ENCODE results near the gene KCNAB1. TPM values are rescaled to one million over a fixed set of nuclear protein-coding genes. Genes with fewer than 3 reads are reported as not detected.

The KCNAB1 gene
- total and polyA plus RNA-seq, 2 donors (not counting 1 experiment from before 2014, with no cell fraction given) = not detected

GRCh38 chr3:156378871-156379270 is 258.5 kb downstream of the KCNAB1 start:
- WGBS (ENCODE audit: insufficient coverage) = 94% methylated on average over 3 of the region's 3 CpGs
- ChIA-PET POLR2A (interaction anchor here (0.5 kb wide), 1 partner anchor 233 kb away, joined by 4 read pairs; no protein-coding TSS in a partner anchor), CTCF (no interaction called here)
- Histone ChIP-seq H3K79me2 (ENCODE audit: control insufficient read depth, insufficient read depth, low read length) (no peaks in the 10 kb centered on the region), H2AFZ (ENCODE audit: insufficient read depth, low read depth, low read length, poor library complexity, severe bottlenecking) (no peak overlapping the region), H3K4me1 (ENCODE audit: control insufficient read depth in 2 of 2, insufficient read depth in 2 of 2, low read length in 2 of 2) (no peaks in the 10 kb centered on the region), H3K27ac (ENCODE audit: low read length in 2 of 2) (no peak overlapping the region), H4K20me1 (ENCODE audit: control insufficient read depth, insufficient read depth, low read length, poor library complexity, severe bottlenecking) (no peaks in the 10 kb centered on the region), H3K36me3 (replicated peaks in 1 of 2; ENCODE audit: control extremely low read depth in 1 of 2, control insufficient read depth in 1 of 2, extremely low read depth in 1 of 2, insufficient read depth in 2 of 2, low read length in 1 of 2) (no peaks in the 10 kb centered on the region), H3K4me2 (replicated peaks; ENCODE audit: low read depth, low read length, poor library complexity, severe bottlenecking) (no peak overlapping the region), H3K27me3 (replicated peaks in 1 of 4; ENCODE audit: control extremely low read depth in 1 of 4, control insufficient read depth in 3 of 4, insufficient read depth in 4 of 4, low read length in 3 of 4) (no peaks in the 10 kb centered on the region), H3K4me3 (ENCODE audit: control extremely low read depth in 1 of 5, extremely low read depth in 1 of 5, insufficient read depth in 1 of 5, low read depth in 2 of 5, low read length in 4 of 5) (no peak overlapping the region), H3K9me3 (ENCODE audit: control extremely low read depth in 1 of 3, control insufficient read depth in 2 of 3, insufficient read depth in 1 of 3, low read length in 2 of 3) (no peaks in the 10 kb centered on the region), H3K9ac (ENCODE audit: low read length) (no peak overlapping the region)
- Mint-ChIP-seq H3K4me1 (no peaks in the 10 kb centered on the region), H3K9me3 (ENCODE audit: insufficient read depth) (no peaks in the 10 kb centered on the region), H3K4me3 (no peak overlapping the region), H3K27ac (no peak overlapping the region), H3K27me3 (peaks cover 31% of the 10 kb centered on the region)
- no peak for DNase-seq
- no peak for ATAC-seq (ENCODE audit: low read depth)
- intact Hi-C loops (cut with micrococcal nuclease) = no loop called here
- no peak for TF ChIP-seq CTCF (IDR thresholded peaks at IDR 0.05)

DNA sequence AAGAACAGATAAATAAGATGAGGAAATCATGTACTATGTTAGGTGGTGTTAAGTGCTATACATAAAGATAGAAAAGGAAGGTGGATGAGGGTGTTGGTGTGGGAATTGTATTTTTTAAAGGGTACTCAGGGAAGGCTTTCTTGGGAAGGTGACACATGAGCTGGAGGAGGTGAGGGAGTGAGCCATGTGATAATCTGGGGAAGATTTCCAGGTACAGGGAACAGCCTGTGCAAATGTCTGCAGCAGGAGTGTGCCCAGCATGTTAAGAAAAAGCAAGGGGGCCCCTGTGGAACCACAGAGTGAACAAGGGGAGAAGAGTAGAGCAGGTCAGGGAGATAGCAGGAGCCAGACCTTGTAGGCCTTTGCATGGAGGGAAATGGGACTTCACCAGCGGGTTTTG is 258.9 kb downstream of the KCNAB1 start:
- no peaks in the 10 kb centered on the region for H3K4me1 ChIP-seq (ENCODE audit: control insufficient read depth in 2 of 2, insufficient read depth in 2 of 2, low read length in 2 of 2)
- POLR2A ChIA-PET = no interaction called here
- Mint-ChIP-seq H3K9me3 (ENCODE audit: insufficient read depth) (no peaks in the 10 kb centered on the region), H3K27ac (no peak overlapping the region), H3K27me3 (peaks cover 31% of the 10 kb centered on the region), H3K4me1 (no peaks in the 10 kb centered on the region), H3K4me3 (no peak overlapping the region)
- TF ChIP-seq EZH2 (IDR thresholded peaks at IDR 0.05; ENCODE audit: borderline replicate concordance, insufficient read depth, low read depth, low read length, poor library complexity, severe bottlenecking) = no peak
- TF ChIP-seq CTCF (IDR thresholded peaks at IDR 0.05) = no peak
- H3K79me2 ChIP-seq (ENCODE audit: control insufficient read depth, insufficient read depth, low read length) = no peaks in the 10 kb centered on the region
- no peak overlapping the region for H3K27ac ChIP-seq (ENCODE audit: low read length in 2 of 2)
- no peak for ATAC-seq (ENCODE audit: low read depth)
- no peaks in the 10 kb centered on the region for H3K9me3 ChIP-seq (ENCODE audit: control extremely low read depth in 1 of 3, control insufficient read depth in 2 of 3, insufficient read depth in 1 of 3, low read length in 2 of 3)
- intact Hi-C loops (cut with micrococcal nuclease) = no loop called here
- CTCF ChIA-PET = no interaction called here
- no peak for DNase-seq
- H3K4me3 ChIP-seq (ENCODE audit: control extremely low read depth in 1 of 5, extremely low read depth in 1 of 5, insufficient read depth in 1 of 5, low read depth in 2 of 5, low read length in 4 of 5) = no peak overlapping the region
- no peak overlapping the region for H3K4me2 ChIP-seq (replicated peaks; ENCODE audit: low read depth, low read length, poor library complexity, severe bottlenecking)
- H3K36me3 ChIP-seq (replicated peaks in 1 of 2; ENCODE audit: control extremely low read depth in 1 of 2, control insufficient read depth in 1 of 2, extremely low read depth in 1 of 2, insufficient read depth in 2 of 2, low read length in 1 of 2) = no peaks in the 10 kb centered on the region
- WGBS (ENCODE audit: insufficient coverage) = 100% methylated on average over 1 of the region's 1 CpG
- H4K20me1 ChIP-seq (ENCODE audit: control insufficient read depth, insufficient read depth, low read length, poor library complexity, severe bottlenecking) = no peaks in the 10 kb centered on the region
- no peak overlapping the region for H2AFZ ChIP-seq (ENCODE audit: insufficient read depth, low read depth, low read length, poor library complexity, severe bottlenecking)
- no peaks in the 10 kb centered on the region for H3K27me3 ChIP-seq (replicated peaks in 1 of 4; ENCODE audit: control extremely low read depth in 1 of 4, control insufficient read depth in 3 of 4, insufficient read depth in 4 of 4, low read length in 3 of 4)
- H3K9ac ChIP-seq (ENCODE audit: low read length) = no peak overlapping the region

Data from B cell (primary cell).